ENCODE data around the gene KCNQ1. TPM values are rescaled to one million over a fixed set of nuclear protein-coding genes. Genes with fewer than 3 reads are reported as not detected.

The KCNQ1 gene
- total RNA-seq, 1 experiment from 2014 or later = not detected

DNA sequence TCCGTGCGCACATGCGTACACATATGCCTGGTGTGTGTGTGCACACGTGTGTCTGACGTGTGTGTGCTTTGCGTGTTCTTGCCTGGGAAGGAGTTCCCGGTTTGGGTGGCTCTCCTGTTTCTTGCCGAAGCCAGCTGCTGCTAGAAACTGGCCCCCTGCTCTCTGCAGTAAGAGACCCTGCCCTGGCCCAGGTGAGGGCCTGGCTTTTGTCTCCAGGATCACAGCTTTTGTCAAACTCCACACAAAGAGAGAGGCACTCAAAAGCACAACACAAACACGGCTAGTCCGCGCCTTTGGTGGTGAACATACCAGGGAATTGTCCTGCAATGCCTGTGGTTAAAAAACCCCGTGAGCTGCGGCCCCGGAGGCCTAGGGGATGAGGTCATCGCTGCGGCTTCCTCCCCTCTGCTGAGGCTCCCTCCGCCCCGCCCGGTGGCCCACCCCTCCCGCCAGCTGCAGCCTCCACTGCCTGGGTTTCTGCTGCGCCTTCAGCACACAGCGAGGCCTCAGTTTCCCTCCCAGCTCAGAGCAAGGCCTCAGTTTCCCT lies 88.9 kb downstream of the KCNQ1 start:
- DNase-seq = peak; percentile 95
- peak overlapping the region; percentile 86 for H3K27ac ChIP-seq
- H3K27me3 ChIP-seq = no peaks in the 10 kb centered on the region
- no peaks in the 10 kb centered on the region for H3K9me3 ChIP-seq (replicated peaks)
- H3K4me1 ChIP-seq = peaks cover 25% of the 10 kb centered on the region
- H3K4me3 ChIP-seq = peak overlapping the region; percentile 20
- no peaks in the 10 kb centered on the region for H3K36me3 ChIP-seq

DNA sequence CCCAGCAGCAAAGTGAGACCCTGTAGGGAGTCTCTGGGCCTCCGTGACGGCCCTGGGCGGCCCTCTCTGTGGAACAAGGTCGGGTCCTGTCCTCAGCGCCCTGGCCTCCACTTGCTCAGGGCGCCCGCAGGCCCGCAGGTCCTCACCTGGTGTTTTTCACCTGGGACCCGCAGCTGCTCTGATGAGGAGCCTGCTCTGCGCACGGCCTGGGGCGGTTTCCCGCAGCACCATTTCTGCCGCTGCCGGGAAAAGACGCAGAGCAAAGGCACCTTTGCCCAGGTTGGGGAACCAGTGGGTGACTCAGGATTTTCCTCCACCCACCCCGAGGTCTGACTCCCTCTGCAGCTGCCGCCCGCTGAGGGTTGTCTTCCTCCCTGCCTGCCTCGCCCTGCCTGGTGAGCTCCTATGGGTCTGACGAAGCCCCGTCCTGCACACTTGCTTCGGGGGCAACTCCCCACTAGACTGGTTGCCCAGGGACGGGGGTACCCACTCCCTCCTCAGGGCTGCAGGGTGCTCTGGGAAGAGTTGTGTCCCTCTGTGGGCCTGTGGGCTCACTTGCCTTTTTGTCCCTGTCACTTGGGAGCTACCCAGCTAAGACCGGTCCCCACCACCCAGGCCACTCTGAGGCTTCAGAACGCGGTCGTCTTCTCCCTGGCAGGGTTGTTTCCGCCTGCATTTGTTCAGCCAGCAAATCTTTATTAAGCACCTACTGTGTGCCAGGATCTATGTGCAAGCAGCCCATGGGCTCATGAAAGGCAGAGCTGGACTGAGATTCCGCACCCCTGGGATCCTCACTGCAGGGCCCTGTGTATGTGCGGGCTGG lies 89.5 kb downstream of the KCNQ1 start:
- Histone ChIP-seq H3K4me3 (no peak overlapping the region), H3K9me3 (replicated peaks) (no peaks in the 10 kb centered on the region), H3K27ac (peak overlapping the region; percentile 86), H3K27me3 (no peaks in the 10 kb centered on the region), H3K4me1 (peaks cover 31% of the 10 kb centered on the region), H3K36me3 (no peaks in the 10 kb centered on the region)
- peak; percentile 28 to 29 for DNase-seq

DNA sequence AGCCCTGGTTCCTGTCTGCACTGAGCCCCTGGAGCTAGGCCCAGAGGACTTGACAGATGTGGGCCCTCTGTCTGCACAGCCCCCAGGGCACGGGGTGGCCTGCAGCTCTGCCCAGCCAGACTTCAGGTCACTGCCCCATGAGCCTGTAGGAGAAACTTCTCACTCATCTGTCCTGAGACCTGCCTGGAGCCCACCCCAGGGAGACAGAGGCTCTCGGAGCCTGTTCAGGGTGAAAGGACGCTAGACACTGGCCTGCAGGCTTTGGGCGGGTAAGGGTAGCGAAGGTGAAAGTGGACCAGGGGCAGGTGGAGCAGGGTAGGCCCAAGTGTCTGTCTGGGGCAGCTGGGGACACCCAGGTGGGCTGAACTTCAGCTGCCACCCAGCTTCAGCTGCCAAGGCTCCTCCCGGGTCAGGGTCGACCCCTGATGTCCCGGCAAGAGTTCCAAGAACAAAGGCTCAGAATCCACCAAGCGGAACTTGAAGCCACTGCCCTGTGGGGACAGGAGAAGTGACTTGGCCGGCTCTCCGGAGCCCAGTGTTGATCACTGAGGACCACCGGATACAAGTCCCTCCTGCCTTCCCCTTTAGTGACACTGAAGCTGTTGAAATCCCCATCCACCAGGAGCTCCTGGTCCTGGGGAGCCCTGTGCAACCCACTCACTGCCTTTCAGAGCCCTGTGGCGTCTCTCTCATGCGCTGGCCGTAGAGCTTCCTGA lies 90.3 kb downstream of the KCNQ1 start:
- H3K36me3 ChIP-seq = no peaks in the 10 kb centered on the region
- H3K27ac ChIP-seq = no peak overlapping the region
- H3K27me3 ChIP-seq = no peaks in the 10 kb centered on the region
- no peaks in the 10 kb centered on the region for H3K9me3 ChIP-seq (replicated peaks)
- no peak for DNase-seq
- H3K4me3 ChIP-seq = no peak overlapping the region
- peaks cover 35% of the 10 kb centered on the region for H3K4me1 ChIP-seq

DNA sequence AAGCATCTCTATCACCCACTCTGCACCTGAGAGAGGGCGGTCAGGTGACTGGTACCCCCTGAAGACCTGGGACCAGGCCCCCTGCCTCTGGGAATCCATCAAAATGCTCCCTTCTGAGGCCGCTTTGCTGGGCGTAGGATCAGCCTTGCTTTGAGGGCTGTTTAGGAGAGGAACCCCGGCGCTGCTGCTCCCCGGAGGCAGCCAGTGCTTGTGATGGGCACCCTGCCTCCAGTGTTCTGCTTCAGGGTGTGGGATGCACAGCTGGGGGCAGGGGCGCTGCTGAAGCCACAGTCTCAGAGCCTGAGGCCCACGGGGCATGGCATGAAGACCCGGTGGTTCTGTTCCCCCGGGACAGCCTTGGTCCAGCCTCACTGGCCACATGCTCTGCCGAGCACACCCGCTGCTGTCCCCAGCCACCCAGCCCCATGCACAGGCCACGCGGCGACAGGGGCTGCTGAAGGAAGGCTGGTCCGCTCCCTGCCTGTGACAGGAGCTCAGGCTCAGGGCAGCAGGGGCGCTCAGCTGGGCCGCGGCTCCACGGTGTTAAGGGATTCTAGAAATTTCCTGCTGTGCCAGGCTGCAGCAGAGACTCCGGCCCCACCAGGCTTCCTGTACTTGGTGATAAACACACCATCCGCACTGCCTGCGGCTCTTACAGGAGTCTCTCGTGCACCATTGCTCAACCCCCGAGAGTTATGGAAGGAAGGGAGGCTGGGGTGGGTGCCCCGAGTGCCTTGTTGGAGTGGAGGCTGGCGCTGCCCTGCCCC lies 91.0 kb downstream of the KCNQ1 start:
- H3K27me3 ChIP-seq = no peaks in the 10 kb centered on the region
- no peaks in the 10 kb centered on the region for H3K9me3 ChIP-seq (replicated peaks)
- no peaks in the 10 kb centered on the region for H3K36me3 ChIP-seq
- H3K27ac ChIP-seq = no peak overlapping the region
- H3K4me3 ChIP-seq = no peak overlapping the region
- peaks cover 42% of the 10 kb centered on the region for H3K4me1 ChIP-seq
- DNase-seq = no peak

DNA sequence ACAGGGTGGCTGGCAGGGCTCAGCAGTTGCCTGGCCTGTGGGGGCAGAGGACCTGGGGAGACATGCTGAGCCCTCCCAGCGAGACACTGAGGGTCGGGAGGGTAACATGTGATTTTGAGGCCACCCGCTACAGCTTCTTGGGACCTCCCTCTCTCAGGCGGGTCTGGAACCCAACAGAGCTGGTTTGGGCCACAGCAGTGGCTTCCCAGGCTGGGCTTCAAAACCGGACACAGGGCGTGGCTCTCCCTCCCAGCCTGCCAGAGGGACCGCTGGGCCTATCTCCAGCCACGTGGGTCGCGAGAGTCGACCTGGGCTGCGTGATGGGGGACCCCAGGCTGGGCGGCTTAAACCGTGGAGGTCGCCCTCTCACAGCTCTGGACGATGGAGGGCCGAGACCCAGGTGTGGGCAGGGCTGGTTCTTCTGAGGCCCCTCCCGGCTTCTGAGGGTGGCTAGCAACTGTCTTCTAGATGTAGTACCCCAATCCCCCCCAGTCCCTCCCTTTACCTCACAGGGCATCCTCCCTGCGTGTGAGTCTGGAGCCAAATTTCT lies 91.7 kb downstream of the KCNQ1 start:
- H3K27me3 ChIP-seq = no peaks in the 10 kb centered on the region
- H3K4me3 ChIP-seq = no peak overlapping the region
- no peak for DNase-seq
- no peaks in the 10 kb centered on the region for H3K9me3 ChIP-seq (replicated peaks)
- no peaks in the 10 kb centered on the region for H3K36me3 ChIP-seq
- peaks cover 42% of the 10 kb centered on the region for H3K4me1 ChIP-seq
- H3K27ac ChIP-seq = no peak overlapping the region

DNA sequence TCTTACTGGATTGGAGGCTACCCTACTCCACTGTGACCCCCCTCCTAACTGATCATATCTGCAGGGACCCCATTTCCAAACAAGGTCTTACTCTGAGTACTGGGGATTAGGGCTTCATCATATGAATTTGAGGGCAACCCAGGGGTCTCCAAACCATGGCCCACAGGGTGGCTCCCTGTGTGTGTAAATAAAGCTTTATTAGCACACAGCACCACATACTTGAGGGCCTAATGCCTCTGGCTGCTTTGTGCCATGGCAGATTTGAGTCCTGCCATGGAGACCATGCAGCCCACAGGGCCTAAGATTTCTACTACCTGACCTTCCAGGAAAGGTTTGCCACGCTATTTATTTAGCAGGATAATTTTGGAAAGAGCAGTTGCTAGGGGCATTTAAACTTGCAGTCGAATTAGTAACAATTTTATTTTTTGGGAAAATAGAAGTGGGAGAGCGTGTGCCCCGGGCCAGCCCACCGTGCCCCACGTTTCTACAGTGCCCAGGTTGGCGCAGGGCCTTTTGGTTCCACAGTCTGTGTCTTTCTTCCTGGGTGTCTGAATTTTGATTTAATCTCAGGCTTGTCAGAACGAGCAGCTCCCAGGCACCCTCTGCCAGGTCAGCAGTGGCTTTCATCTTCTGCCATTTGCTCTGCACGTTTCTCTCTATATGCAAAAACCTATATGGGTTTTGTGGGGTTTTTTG lies 92.3 kb downstream of the KCNQ1 start:
- no peaks in the 10 kb centered on the region for H3K36me3 ChIP-seq
- H3K9me3 ChIP-seq (replicated peaks) = no peaks in the 10 kb centered on the region
- DNase-seq = no peak
- H3K4me1 ChIP-seq = peaks cover 42% of the 10 kb centered on the region
- no peak overlapping the region for H3K4me3 ChIP-seq
- no peak overlapping the region; the same call in 1 of the 2 replicates for H3K27ac ChIP-seq
- no peaks in the 10 kb centered on the region for H3K27me3 ChIP-seq

DNA sequence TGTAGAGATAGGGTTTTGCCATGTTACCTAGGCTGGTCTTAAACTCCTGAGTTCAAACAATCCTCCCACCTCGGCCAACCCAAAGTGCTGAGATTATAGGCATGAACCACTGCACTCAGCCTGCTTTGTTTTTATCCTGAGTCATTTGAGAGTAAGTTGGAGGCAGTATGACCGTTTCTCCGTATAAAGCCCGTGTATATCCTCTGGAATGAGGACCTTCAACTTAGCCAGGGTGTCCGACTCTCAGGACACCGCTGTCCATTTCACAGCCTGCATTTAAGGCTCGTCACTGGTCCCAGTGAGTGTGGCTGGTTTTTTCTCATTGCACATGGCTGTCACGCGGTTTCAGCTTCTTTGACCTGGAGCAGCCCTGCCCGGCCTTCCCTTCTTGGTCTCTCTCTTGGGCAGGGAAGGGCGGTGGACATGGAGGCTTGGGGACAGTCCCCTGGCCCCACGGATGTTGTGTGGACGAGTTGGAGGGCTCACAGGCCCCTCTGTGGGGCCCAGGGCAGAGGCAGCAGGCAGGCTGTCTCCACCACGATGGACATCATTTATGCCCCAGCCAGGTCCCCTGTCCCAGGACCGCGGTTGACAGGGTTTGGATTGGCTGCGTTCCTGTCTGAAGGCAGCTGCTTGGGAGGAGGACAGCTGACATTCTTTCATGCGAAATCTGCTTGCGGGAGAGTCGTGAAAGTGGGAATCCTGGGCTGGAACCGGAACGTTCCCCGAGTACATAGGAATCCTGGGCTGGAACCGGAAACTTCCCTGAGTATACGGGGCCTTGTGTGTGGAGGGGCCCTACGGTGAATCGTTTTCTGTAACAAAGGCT lies 93.3 kb downstream of the KCNQ1 start:
- Histone ChIP-seq H3K4me3 (no peak overlapping the region), H3K36me3 (no peaks in the 10 kb centered on the region), H3K9me3 (replicated peaks) (no peaks in the 10 kb centered on the region), H3K27me3 (no peaks in the 10 kb centered on the region), H3K4me1 (peaks cover 39% of the 10 kb centered on the region), H3K27ac (peak overlapping the region; percentile 83)
- peak; percentile 88 to 90 for DNase-seq

DNA sequence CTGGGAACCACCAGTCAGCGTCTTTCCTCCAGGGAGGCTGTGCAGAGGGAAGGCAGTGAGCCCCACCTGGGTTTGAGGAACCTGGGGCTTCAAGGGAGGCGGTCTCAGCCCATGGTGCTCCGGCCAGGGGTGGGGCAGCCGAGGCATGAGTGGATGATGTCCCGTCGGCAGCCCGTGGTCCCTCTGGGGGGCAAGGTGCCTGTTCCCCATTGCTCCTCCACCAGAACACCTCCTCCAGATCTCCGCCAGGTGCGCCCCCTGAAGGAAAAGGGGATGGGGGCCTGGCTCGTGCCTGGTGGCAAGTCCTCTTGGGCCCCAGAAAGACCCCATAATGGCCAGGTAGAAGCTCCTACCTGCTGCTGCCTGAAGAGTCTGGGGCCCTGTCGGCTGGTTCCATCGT lies 94.1 kb downstream of the KCNQ1 start:
- H3K27me3 ChIP-seq = no peaks in the 10 kb centered on the region
- H3K4me3 ChIP-seq = peak overlapping the region; percentile 28
- no peaks in the 10 kb centered on the region for H3K9me3 ChIP-seq (replicated peaks)
- peaks cover 33% of the 10 kb centered on the region for H3K4me1 ChIP-seq
- H3K36me3 ChIP-seq = no peaks in the 10 kb centered on the region
- no peak for DNase-seq
- H3K27ac ChIP-seq = peak overlapping the region; percentile 83

DNA sequence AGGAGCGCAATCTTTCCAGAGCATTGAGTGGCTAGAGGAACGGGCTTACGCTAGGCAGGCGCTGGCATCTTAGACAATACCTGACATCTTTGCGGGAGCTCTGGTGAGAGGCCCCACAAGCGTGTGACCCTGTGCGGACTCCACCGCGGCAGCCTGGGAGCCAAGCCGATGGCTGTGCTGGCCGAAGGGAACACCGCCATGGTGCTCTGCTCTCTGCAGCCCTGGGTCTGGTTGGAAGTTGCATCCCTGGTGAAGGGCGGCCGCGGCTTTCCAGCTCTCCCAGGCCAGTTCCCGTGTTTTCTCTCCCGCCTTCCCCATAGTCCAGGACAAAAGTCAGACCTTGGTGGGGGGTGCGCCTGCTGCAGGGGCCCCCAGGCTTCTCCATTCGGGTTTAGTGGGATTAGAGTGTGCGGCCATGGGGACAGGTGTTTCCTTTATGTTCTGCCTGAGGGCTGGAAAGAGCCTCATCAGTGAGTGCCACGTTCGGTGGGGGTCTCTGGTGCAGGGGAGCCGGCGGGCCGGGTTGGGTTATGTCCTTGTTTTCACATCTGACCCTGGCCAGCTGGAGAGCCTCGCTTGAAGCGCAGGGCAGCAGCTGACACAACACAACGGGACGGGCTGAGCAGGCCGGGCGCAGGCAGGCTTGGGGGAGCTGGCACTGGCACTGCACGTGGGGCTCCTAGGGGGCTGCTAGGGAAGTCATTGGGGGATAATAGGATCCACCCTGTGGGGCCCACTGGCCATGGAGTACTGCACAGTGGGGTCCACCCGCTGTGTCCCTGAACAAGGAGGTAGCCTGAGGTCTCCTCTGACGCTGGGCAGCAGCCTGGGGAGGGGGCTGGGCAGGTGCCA lies 94.8 kb downstream of the KCNQ1 start:
- H3K27me3 ChIP-seq = no peaks in the 10 kb centered on the region
- DNase-seq = peak; percentile 98
- no peaks in the 10 kb centered on the region for H3K36me3 ChIP-seq
- H3K4me3 ChIP-seq = peak overlapping the region; percentile 28
- H3K9me3 ChIP-seq (replicated peaks) = no peaks in the 10 kb centered on the region
- peak overlapping the region; percentile 83 for H3K27ac ChIP-seq
- peaks cover 26% of the 10 kb centered on the region for H3K4me1 ChIP-seq

DNA sequence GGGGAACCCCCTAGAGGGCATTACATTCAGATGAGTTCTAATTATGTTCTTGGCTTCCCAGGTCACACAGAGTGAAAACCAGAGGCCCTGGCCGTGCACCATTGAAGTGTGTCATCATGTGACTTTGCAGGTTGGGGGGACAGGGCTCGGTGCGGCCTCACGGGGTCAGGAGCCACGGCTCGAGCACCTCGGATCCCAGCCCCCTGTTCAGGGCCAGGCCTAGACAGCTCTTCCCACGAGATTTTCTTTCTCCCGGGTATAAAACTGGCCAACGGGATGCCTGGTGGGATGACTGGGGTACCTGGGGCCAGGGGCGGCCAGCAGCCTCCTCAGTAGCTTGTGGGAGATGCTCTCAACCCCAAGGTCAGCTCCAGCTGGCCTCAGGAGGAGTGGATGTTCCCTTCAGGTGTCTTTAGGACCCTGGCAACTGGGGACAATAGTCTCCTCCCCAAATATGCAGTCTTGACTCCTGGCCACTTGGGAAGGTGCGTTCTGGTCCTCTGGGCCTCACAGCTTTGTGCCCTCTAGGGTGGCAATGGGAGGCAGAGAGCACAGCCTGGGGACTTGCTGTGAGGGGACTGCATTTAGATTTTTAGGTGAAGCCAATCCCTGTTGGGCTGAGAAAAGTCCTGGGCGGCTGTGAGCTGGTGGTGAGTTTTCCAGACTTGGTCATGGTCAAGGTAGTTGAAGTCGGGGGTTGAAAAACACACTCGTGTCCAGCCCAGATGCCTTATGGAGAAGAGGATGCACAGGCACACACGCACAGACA lies 95.6 kb downstream of the KCNQ1 start:
- Histone ChIP-seq H3K27ac (peak overlapping the region; percentile 83), H3K27me3 (no peaks in the 10 kb centered on the region), H3K36me3 (no peaks in the 10 kb centered on the region), H3K9me3 (replicated peaks) (no peaks in the 10 kb centered on the region), H3K4me1 (peaks cover 26% of the 10 kb centered on the region), H3K4me3 (no peak overlapping the region)
- DNase-seq = no peak

DNA sequence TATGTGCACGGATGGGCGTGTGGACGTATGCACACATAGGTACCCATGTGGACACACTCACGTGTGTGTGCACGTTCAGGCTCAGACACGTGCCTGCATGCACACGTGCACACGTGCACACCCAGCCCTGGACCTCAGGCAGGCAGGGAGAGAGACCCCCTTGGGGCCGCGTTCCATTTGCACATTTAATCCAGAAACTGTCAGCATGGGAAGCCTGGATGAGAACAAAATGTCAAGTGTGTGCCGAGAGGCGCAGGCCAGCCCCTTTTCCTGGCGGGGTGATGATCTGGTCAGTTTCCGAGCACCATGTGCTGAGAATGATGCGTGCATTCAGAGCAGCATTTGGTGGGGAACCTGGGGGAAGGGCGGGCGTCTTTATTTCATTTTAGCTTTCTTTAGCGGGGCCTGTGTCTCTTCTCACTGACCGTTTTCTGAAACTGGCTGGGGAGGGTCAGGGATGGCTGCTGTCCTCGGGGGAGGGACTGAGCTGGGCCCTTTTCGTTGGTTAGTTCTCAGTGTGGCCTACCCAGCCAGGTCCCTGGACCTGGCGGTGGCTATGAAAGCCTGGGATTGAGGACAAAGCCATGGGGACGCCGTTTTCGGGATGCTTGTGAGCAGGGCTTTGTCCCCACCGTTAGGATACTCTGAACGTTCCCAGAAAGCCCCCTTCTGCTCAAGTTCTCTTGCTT lies 96.3 kb downstream of the KCNQ1 start:
- no peaks in the 10 kb centered on the region for H3K27me3 ChIP-seq
- H3K4me3 ChIP-seq = no peak overlapping the region
- H3K36me3 ChIP-seq = no peaks in the 10 kb centered on the region
- H3K27ac ChIP-seq = no peak overlapping the region
- H3K4me1 ChIP-seq = peaks cover 26% of the 10 kb centered on the region
- DNase-seq = no peak
- no peaks in the 10 kb centered on the region for H3K9me3 ChIP-seq (replicated peaks)
